PC-9 (cell line): ENCODE results near the gene CNTNAP1. TPM values are rescaled to one million over a fixed set of nuclear protein-coding genes. Genes with fewer than 3 reads are reported as not detected.

Experiments used
- BruUV-seq: library from RNA; stranded (reverse); fragments of 400-500 nt; replicated peaks from 2 replicates; lab custom pipeline; 2021; lab: Mats Ljungman, UMichigan
- CTCF ChIA-PET: fragments of 300-600 bp; sonication (Branson Sonifier 250); formaldehyde crosslinking; loops from one replicate; lab custom pipeline; 2022; ENCODE audit warnings: antibody characterized with exemption; lab: Charles Lee
- POLR2A ChIA-PET: fragments of 300-600 bp; sonication (Branson Sonifier 250); formaldehyde crosslinking; loops from one replicate; lab custom pipeline; 2022; ENCODE audit warnings: antibody characterized with exemption; ENCODE audit not compliant: unreplicated experiment; lab: Charles Lee
- DNase-seq, 2 experiments: peaks; one replicate each; pipeline versions ENCODE4 v3.0.0 to v3.0.0-alpha.2; 2015 to 2022; ENCODE audit warnings: mixed read lengths in 1 of 2
- H2AFZ ChIP-seq: fragments of 200-600 bp; sonication (generic); 2 replicates; pipeline ENCODE4 v1.8.1; 2017; ENCODE audit warnings: antibody characterized with exemption
- H3F3A ChIP-seq: fragments of 200-600 bp; sonication (generic); 2 replicates; pipeline ENCODE4 v1.8.1; 2017; ENCODE audit warnings: antibody characterized with exemption, mild to moderate bottlenecking, low read depth; ENCODE audit not compliant: insufficient read depth
- H3K27ac ChIP-seq: fragments of 200-600 bp; sonication (generic); 2 replicates; pipeline ENCODE4 v1.6.1; 2016; ENCODE audit warnings: mixed run types
- H3K27me3 ChIP-seq: fragments of 200-600 bp; sonication (generic); 2 replicates; pipeline ENCODE4 v1.6.1; 2016; ENCODE audit warnings: low read depth, mixed run types; ENCODE audit not compliant: insufficient read depth
- H3K36me3 ChIP-seq: fragments of 200-600 bp; sonication (generic); 2 replicates; pipeline ENCODE4 v1.6.1; 2016; ENCODE audit warnings: low read depth, mixed run types
- H3K4me1 ChIP-seq: fragments of 200-600 bp; sonication (generic); replicated peaks from 2 replicates; pipeline ENCODE4 v1.6.1; 2016; ENCODE audit warnings: mixed run types; ENCODE audit not compliant: insufficient read depth
- H3K4me2 ChIP-seq: fragments of 200-600 bp; sonication (generic); 2 replicates; pipeline ENCODE4 v1.6.1; 2017; ENCODE audit warnings: mixed run types
- H3K4me3 ChIP-seq: fragments of 200-600 bp; sonication (generic); 2 replicates; pipeline ENCODE4 v1.6.1; 2016; ENCODE audit warnings: mixed run types
- H3K79me2 ChIP-seq: fragments of 200-600 bp; sonication (generic); 2 replicates; pipeline ENCODE4 v1.6.1; 2017; ENCODE audit warnings: low read depth, mixed run types
- H3K9me2 ChIP-seq: fragments of 200-600 bp; sonication (generic); 2 replicates; pipeline ENCODE4 v1.8.1; 2017; ENCODE audit warnings: mild to moderate bottlenecking; ENCODE audit not compliant: insufficient read depth
- H3K9me3 ChIP-seq: fragments of 200-600 bp; sonication (generic); 2 replicates; pipeline ENCODE4 v1.8.1; 2016; ENCODE audit warnings: low read depth; ENCODE audit not compliant: insufficient read depth
- H4K20me1 ChIP-seq: fragments of 200-600 bp; sonication (generic); 2 replicates; pipeline ENCODE4 v1.8.1; 2017; ENCODE audit not compliant: insufficient read depth
- EZH2 ChIP-seq: fragments of 200-600 bp; sonication (generic); IDR thresholded peaks from 2 replicates; pipeline ENCODE4 v1.8.0; 2017; ENCODE audit warnings: antibody characterized with exemption, low read depth
- intact Hi-C: fragments of 100-400 bp; cut with micrococcal nuclease; formaldehyde crosslinking; loops from one replicate; pipeline ENCODE4 v1.10.0; 2022; ENCODE audit not compliant: unreplicated experiment
- total RNA-seq: library from RNA; stranded (reverse); gene quantifications from 2 replicates; pipeline ENCODE4 v1.2.3, GENCODE V29; 2021
- TF ChIP-seq, protein P1 (sequence below): fragments of 200-600 bp; sonication (generic); conservative IDR thresholded peaks from 2 replicates; pipeline ENCODE4 v1.6.1; 2017; ENCODE audit warnings: mixed run types, antibody characterized with exemption, mild to moderate bottlenecking, moderate library complexity

CNTNAP1 gene
- total RNA-seq, 1 experiment from 2014 or later, result 1.8 TPM

DNA sequence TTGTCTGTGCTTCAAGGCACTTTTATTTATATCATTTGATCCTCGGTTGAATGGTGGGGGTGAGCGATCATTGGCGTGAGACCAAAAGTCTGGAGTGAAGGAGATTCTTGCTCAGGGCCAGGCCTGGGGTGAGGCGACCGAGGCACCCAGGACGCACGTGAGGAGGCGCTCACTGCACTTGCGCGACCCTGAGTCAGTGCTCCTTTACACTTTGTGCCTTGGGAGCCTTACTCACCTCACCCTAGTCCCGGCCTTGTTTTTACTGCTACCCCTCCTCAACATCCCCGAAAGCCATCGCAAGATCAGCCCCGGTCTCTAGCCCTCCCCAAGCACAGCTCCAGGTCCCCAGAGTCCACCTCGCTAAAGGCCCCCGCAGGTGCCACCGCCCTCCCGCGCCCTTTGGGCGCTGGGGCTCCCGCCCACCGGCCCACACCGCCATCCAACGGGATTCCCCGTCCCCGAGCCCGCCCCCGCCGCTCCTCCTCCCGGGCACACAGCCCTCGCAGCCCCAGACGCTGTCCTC, 62.0 kb downstream of the CNTNAP1 start:
- no peaks in the 10 kb centered on the region for H3K27me3 ChIP-seq
- no TSS peak for BruUV-seq
- H3F3A ChIP-seq, result no peaks in the 10 kb centered on the region; the same call in 1 of the 2 replicates
- H3K4me1 ChIP-seq, result peaks cover 13% of the 10 kb centered on the region
- H2AFZ ChIP-seq, result peak overlapping the region; percentile 78
- POLR2A ChIA-PET, result no interaction called here
- H3K4me2 ChIP-seq, result peak overlapping the region; percentile 75
- peak overlapping the region; percentile 78 for H3K4me3 ChIP-seq
- DNase-seq, result peak; percentile 51 to 81
- H3K27ac ChIP-seq, result peak overlapping the region; percentile 65
- TF ChIP-seq, protein P1, sequence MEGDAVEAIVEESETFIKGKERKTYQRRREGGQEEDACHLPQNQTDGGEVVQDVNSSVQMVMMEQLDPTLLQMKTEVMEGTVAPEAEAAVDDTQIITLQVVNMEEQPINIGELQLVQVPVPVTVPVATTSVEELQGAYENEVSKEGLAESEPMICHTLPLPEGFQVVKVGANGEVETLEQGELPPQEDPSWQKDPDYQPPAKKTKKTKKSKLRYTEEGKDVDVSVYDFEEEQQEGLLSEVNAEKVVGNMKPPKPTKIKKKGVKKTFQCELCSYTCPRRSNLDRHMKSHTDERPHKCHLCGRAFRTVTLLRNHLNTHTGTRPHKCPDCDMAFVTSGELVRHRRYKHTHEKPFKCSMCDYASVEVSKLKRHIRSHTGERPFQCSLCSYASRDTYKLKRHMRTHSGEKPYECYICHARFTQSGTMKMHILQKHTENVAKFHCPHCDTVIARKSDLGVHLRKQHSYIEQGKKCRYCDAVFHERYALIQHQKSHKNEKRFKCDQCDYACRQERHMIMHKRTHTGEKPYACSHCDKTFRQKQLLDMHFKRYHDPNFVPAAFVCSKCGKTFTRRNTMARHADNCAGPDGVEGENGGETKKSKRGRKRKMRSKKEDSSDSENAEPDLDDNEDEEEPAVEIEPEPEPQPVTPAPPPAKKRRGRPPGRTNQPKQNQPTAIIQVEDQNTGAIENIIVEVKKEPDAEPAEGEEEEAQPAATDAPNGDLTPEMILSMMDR, result no peak; the same call in 1 of the 2 replicates
- TF ChIP-seq EZH2, result no peak
- no peaks in the 10 kb centered on the region for H3K36me3 ChIP-seq
- CTCF ChIA-PET, result no interaction called here
- intact Hi-C loops, result no loop called here
- peaks cover 13% of the 10 kb centered on the region; the same call in 1 of the 2 replicates for H3K79me2 ChIP-seq
- no peaks in the 10 kb centered on the region for H3K9me3 ChIP-seq
- no peaks in the 10 kb centered on the region for H4K20me1 ChIP-seq
- H3K9me2 ChIP-seq, result no peaks in the 10 kb centered on the region

DNA sequence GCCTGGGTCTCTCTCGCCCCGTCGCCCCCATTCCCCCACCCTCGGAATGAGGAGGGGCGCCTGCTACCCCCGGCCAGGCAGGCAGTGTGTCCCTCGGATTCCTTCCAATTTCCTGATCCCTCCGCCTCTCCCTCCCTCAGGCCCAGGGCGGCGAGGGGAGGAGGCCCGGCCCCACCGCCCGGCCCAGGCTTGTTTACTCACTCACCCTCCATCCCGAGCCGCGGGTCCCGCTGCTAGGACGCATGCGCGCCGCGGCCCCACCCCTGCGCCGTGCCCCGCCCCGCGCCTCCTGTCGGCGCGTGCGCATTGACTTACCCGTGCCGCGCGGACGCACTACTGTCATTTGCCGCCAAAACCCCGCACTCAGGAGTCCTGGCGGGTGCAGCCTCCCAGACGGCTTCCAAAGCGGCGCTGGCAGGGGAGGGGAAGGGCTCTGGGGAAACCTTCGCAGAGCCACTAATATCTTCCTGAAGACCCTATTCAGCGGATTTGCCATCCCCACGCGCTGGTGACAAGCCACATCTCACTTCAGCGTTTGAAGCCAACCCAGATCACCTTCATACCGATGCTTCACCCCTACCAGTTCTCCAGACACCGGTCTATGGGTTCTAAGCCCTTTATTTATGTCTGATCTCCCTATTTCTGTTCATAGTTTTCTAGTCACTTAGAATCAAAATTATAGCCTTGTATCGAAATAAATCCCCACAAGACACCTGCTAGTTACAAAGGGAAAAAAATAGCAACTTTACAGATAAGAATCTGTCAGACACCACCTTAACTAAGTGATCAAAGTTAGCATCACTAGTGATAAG, 62.7 kb downstream of the CNTNAP1 start, which contains the start of gene EZH1:
Gene EZH1 (minus strand): TSS at position 235 of the 812 bp plus-strand sequence. CDS start 16,099 bp downstream, outside the sequence.
- intact Hi-C loops, result no loop called here
- Histone ChIP-seq H3K9me2 (no peaks in the 10 kb centered on the region), H3K36me3 (no peaks in the 10 kb centered on the region), H3K9me3 (no peaks in the 10 kb centered on the region), H3K27me3 (no peaks in the 10 kb centered on the region), H3F3A (no peaks in the 10 kb centered on the region; the same call in 1 of the 2 replicates), H3K27ac (peak within 1 kb of the TSS; percentile 65), H3K4me2 (peak within 1 kb of the TSS; percentile 75), H4K20me1 (no peaks in the 10 kb centered on the region), H3K4me1 (peaks cover 13% of the 10 kb centered on the region), H2AFZ (peak within 1 kb of the TSS; percentile 78), H3K79me2 (peaks cover 13% of the 10 kb centered on the region; the same call in 1 of the 2 replicates), H3K4me3 (peak within 1 kb of the TSS; percentile 78)
- ChIA-PET CTCF (no interaction called here), POLR2A (no interaction called here)
- no TSS peak for BruUV-seq
- peak; percentile 75 to 92 for DNase-seq
- TF ChIP-seq EZH2, result no peak
- TF ChIP-seq, protein P1, result no peak

DNA sequence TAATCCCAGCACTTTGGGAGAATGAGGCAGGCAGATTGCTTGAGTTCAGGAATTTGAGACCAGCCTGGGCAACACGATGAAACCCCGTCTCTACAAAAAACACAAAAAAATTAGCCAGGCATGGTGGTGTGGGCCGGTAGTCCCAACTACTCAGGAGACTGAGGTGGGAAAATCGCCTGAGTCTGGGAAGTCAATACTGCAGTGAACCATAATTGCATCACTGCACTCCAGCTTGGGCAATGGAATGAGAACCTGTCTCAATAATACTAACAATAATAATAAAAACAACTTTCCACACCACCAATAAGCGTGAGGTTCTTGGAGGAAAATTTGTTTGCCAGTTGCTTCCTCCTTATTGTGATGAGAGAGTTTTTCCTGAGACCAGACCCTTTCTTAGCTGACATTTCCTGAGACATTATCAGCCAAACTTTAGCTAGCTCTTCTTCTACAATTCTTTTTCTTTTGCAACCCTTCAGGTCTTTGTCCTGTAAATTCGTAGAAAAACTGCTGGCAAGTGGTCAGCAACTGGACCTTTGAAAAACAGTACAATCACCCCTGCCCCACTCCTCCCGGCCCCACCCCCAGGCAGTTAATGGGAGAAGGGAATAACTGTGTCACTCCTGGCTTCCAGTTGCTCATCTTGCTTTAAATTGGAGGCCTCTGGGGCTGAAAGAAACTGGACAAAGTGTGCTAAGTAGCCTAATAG, 66.0 kb downstream of the CNTNAP1 start:
- Histone ChIP-seq H3F3A (no peaks in the 10 kb centered on the region; the same call in 1 of the 2 replicates), H3K79me2 (no peaks in the 10 kb centered on the region), H3K27ac (no peak overlapping the region), H3K4me1 (peaks cover 13% of the 10 kb centered on the region), H3K36me3 (no peaks in the 10 kb centered on the region), H3K4me2 (no peak overlapping the region), H3K9me3 (no peaks in the 10 kb centered on the region), H2AFZ (no peak overlapping the region), H3K27me3 (no peaks in the 10 kb centered on the region), H4K20me1 (no peaks in the 10 kb centered on the region), H3K9me2 (no peaks in the 10 kb centered on the region), H3K4me3 (no peak overlapping the region)
- no peak for DNase-seq
- CTCF ChIA-PET, result no interaction called here
- BruUV-seq, result no TSS peak
- POLR2A ChIA-PET, result no interaction called here
- intact Hi-C loops, result no loop called here
- no peak for TF ChIP-seq EZH2
- TF ChIP-seq, protein P1, result no peak
